Measurements from ENCODE around the gene ITGA1. TPM values are rescaled to one million over a fixed set of nuclear protein-coding genes. Genes with fewer than 3 reads are reported as not detected.
"Not testable (repeated sequence)": the region's sequence is repeated elsewhere in the genome, so short reads cannot be mapped to it uniquely, and the experiment has no call there.

Gene ITGA1
- total RNA-seq, 1 donor from 2014 or later = 4.5 TPM

DNA sequence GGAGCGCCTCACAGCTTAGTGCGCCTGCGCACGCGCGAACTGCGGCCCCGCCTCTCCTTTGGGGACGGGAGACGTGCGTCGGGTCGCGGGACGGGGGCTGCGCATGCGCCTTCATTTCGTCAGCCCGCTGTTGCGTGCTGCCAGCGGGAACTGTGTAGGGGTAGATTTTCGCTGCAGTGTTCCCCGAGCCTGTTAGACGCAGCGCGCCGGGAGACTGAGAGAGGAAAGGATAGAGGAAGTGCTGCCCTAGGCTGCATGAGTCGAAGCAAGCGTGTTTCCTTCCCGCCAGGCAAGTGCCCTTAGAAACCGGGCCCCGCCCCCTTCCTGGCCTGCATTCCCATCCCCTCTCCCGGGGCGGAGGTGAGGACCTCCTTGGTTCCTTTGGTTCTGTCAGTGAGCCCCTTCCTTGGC is 12.3 kb downstream of the ITGA1 start:
- DNase-seq (ENCODE audit: low spot score in 2 of 2) (peak; percentile 66 to 72), FAIRE-seq (no peak)

DNA sequence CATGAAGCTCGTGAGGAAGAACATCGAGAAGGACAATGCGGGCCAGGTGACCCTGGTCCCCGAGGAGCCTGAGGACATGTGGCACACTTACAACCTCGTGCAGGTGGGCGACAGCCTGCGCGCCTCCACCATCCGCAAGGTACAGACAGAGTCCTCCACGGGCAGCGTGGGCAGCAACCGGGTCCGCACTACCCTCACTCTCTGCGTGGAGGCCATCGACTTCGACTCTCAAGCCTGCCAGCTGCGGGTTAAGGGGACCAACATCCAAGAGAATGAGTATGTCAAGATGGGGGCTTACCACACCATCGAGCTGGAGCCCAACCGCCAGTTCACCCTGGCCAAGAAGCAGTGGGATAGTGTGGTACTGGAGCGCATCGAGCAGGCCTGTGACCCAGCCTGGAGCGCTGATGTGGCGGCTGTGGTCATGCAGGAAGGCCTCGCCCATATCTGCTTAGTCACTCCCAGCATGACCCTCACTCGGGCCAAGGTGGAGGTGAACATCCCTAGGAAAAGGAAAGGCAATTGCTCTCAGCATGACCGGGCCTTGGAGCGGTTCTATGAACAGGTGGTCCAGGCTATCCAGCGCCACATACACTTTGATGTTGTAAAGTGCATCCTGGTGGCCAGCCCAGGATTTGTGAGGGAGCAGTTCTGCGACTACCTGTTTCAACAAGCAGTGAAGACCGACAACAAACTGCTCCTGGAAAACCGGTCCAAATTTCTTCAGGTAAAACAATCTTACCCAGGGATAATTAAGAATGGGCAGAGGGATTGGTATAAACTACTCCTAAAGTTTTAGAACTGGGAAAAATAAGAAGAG is 12.9 kb downstream of the ITGA1 start:
- DNase-seq (ENCODE audit: low spot score in 2 of 2) = no peak
- no peak for FAIRE-seq

DNA sequence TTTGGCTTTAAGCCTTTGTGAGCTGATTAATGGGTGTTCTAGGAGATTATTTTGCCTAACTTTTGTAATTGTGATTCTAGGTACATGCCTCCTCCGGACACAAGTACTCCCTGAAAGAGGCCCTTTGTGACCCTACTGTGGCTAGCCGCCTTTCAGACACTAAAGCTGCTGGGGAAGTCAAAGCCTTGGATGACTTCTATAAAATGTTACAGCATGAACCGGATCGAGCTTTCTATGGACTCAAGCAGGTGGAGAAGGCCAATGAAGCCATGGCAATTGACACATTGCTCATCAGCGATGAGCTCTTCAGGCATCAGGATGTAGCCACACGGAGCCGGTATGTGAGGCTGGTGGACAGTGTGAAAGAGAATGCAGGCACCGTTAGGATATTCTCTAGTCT is 13.6 kb downstream of the ITGA1 start:
- DNase-seq (ENCODE audit: low spot score in 2 of 2) (no peak), FAIRE-seq (no peak)

DNA sequence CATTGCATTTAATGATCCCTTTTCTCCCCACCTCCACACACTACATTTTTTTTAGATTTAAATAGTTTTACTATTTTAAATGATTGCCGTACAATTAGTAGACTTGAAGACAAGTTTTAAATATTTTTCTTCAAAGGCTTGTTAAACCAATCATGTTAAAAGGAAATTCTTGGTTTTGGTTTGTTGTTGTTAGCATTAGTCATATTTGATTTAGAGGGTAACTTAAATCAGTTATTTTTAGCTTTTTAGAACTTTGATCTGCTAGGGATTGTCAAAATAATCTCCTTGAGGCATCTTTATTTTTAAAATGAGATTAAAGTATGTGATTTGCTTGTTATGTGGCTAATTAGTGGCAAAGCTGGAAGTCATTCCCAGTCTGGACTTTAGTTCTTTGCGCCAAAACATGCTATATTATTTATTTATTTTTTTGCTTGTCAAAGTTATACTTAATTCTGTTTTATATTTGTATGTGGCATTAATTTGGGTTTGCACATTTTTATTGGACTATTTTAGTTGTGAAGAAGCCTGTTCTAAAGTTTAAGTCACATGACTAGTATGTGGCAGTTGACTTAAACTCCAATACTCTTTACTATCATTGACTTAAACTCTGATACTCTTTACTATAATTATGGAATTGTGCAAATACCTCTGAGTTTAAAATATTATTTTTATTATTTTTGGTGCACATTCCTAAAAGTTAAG is 14.7 kb downstream of the ITGA1 start:
- no peak for FAIRE-seq
- DNase-seq (ENCODE audit: low spot score in 2 of 2) = no peak

DNA sequence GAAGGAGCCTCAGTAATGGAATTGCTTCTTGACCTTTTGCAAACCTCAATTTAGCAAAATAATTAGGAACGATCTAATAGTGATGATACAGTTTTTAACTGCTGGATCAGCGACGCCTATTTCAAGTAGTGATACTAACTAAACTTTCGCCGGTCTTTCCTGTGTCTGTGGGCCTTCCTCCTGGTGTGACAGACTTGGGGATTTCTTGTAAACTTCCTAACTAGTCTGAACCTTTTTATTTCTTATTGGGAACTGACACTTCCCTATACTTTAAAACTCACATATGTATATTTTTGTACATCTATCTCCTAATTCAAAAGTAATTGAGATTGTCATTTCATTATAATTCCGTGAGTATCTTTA is 15.2 kb downstream of the ITGA1 start:
- no peak for FAIRE-seq
- no peak for DNase-seq (ENCODE audit: low spot score in 2 of 2)

DNA sequence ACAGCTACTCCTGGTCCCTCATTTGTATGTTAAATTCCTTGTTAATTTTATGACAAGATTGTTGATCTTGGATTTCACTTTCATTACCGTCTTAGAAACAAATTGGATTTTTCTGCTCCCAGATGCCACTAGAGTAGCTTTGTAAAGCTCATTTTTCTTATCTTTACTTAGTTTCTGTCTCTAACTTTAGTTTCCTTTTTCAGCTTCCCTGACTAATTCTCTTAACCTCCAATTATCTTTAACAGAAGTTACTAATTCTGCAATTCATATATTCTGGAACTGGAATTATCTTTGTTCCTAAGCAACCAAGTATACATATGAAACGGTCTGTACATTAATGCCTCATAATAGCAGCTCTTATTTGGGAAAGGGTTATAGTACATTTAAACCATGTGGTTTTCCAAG is 16.7 kb downstream of the ITGA1 start:
- DNase-seq (ENCODE audit: low spot score in 2 of 2) (no peak), FAIRE-seq (no peak)

DNA sequence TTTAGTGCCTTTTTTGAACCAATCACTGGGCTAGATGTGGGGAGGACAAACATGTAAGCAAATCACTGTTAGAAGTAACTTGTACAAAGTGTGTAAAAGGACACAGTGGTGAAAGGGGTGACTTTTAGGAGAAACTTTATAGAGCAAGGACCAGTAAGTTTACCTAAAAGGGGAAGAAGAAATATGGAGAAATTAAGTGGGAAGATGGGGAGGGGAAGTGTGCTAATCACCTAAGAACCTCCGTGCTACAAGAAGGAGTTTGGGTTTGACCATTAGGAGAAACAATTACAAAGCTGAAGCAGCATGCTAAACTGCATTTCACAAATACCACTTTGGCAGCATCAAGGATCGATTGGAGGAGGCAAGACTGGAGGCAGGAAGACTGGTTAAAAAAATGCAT is 17.3 kb downstream of the ITGA1 start:
- no peak for DNase-seq (ENCODE audit: low spot score in 2 of 2)
- FAIRE-seq = no peak

DNA sequence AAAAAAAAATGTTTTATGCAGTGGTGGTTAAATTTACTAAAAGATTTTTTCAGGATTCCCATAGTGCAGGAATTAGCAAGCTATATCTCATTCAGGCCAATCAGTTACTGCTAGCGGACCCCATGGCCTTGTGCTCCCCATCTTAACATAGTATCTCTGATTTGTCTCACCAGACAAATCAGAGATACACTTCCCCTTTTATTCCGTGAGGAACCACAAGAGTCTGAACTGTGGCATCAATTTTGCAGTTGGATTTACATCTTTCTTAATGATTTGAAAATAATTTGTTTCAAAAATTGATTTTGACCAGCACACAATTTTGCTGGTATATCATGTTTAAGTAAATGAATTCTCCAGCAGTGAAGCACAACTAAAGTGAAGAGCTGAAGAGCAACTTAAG is 17.9 kb downstream of the ITGA1 start:
- DNase-seq (ENCODE audit: low spot score in 2 of 2) (no peak), FAIRE-seq (no peak)

DNA sequence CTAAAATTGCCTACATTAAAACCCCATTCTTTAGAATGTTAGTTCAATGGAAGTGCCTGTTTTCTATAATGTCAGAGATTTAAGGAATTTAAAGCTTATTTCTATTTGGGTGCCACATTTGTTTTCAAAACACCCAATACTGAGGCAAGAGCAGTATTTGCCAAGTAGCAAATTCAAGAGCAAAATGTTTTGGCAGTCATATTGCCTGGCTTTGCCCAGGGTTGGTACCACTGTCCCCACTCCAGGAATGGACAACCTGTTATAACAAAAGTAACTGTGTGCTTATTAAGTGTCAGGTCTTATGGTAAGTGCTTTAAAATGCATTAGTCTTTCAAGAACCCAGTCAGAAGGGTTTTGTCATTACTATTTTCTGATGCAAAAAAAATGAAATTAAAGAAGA is 19.3 kb downstream of the ITGA1 start:
- FAIRE-seq (no peak), DNase-seq (ENCODE audit: low spot score in 2 of 2) (no peak)

DNA sequence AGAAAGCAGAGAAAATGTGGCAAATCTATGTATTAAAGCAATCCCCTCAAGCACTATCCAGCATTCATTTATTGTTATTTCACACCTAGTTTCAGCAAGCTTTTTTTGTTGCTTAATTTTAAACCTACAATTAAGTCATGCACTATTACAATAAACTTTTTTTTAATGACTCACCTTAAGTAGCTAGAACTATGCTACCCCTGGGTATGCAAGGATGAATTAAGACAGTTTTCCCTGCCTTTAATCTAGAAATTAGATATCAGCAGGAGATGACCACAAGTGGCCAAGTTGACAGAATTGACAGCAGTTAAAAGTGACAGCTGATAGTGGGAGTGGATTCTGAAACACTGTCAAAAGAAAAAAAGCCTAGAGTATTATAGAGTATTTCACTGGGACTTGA is 20.0 kb downstream of the ITGA1 start:
- DNase-seq (ENCODE audit: low spot score in 2 of 2) = no peak
- FAIRE-seq = no peak

DNA sequence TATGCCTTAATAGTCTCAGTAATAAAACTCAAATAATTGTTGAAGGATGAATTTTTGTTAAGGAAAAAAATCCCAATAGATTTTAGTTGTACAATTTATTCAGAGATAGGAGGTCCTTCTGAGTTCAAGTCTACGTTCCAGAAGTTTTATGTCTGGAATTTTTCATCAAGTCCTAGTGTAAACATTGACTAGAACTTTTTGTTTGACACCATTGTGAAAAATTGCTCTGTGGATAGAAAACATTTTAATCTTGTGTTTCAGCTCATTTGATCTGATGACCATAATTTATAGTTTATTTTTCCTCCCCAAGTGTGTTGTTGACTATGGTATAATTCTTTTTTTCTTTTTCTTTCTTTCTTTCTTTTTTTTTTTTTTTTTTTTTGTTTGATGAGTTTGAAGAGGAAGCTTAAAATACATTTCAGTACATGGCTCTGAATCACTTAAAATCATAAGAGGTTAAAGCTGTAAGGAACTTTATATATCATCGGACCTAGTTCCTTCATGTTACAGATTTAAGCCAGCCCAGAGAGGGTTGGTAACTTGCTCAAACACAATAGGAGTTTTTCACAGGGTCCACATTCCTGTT is 20.7 kb downstream of the ITGA1 start:
- FAIRE-seq (no peak), DNase-seq (ENCODE audit: low spot score in 2 of 2) (no peak)

DNA sequence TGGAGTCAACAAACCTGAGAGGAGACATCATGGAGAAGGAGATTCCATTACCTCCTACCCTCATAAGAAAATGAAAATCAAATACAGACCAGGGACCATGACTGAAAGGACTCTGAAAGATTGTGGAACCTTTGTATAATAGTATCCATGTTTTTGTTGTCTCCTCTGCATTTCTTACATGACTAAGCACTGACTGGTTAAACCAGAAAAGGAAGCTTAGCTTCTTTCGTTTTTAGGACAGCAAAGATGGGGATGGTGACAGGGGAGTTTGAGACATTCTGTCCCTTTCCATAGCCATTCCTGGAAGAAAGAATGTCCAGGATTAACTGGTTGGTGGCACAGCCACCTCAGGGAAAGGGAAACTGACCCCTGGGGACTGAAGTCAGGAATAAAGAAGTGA is 22.2 kb downstream of the ITGA1 start:
- DNase-seq (ENCODE audit: low spot score in 2 of 2) (no peak), FAIRE-seq (no peak)

DNA sequence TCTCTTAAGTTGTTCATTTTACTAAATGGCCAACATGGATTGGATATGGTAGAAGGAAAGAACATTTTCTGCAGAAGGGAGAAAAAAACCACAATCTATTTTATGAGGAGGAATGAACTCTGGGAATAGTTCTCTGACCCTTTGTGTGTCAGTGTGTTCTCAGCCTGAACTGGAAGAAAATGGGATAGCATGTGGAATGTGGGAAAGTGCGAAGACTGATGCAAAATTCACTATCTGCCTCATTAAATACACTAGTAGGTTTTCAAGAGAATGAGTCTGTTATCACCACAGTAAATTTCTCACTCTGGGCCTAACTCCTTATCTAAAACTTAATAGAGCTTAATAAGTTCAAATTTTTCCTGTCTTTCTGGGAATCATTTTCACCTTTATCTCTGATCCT is 22.7 kb downstream of the ITGA1 start:
- no peak for DNase-seq (ENCODE audit: low spot score in 2 of 2)
- FAIRE-seq = no peak

DNA sequence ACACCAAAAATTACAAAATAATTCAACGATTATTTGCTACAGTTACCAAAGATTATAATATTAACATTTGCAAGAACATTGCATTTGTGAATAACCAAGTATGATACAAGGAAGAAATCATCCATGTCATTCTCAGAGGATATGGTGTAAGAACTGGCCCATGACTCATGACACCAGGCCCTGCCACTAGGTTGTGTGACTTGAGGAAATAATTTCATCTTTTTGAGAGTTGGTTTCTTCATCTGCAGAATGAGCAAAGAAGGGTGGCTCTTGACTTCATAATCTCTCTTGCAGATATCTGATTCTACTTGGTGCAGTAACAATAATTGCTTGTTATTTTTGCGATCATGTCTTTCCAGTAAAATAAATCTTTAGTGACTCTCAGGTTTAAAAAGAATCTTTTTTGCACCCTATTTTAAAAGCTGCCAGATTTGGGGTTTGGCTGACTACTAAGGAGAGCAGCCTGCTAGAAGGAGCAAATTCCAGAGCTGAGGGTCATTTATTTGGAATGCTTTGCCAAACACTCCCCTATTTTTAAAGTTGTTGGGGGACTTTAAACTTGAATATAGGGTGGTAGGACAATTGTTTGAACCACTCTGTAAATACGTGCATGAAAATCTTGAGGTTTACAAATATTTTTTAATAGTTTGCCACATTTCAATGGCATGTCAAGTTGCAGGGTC is 23.5 kb downstream of the ITGA1 start:
- no peak for FAIRE-seq
- DNase-seq (ENCODE audit: low spot score in 2 of 2) = no peak

DNA sequence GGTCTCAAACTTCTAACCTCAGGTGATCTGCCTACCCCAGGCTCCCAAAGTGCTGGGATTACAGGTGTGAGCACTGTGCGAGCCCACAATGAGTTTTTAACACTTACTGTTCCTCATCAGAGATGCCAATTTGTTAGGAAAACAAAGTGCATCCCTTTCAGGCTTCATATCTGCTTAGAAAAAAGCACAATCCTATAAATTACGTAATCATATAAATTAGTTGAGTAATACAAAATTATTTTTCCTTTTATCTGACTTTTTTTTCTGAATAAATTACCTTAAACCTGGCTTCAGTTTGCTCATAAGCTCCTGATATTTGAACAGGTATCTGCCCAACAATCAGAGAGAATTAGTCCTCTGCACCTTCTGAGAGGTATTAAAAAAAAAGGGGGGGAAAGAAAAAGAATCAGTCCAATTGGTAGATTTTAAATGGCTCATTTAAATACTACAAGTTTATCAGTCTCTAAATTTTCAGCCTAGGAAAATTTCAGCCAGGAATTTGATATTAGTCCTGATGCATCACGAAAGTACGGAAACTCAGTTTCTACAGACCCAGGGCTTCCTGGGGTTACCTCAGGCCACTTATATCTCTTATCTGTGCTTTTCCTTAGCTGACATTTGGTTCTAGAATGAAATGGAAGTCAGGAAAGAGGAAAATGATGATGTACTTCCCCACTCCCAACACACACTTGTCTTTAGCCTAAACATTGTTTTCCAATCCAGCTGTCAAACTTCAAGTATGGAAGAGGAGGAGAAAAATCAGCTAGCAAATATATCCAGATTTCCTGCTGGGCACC is 26.8 kb downstream of the ITGA1 start:
- no peak for FAIRE-seq
- no peak for DNase-seq (ENCODE audit: low spot score in 2 of 2)

DNA sequence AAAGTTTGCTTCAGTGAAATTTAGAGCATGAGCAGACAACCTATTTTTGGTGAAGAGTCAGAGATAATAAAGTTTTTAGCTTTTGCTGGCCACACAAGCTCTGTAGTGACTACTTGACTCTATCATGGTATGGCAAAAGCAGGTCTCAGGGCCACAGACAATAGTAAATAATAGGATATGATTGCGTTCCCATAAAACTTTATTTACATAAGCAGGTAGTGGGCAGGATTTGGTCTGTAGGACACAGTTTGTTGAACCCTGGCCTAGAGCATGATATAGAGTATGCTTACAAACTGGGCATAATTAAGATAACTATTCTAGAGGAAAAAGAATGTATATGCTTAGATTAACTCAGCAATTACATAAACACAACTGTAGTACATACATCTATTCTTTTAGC is 30.1 kb downstream of the ITGA1 start:
- FAIRE-seq (no peak), DNase-seq (ENCODE audit: low spot score in 2 of 2) (no peak)

DNA sequence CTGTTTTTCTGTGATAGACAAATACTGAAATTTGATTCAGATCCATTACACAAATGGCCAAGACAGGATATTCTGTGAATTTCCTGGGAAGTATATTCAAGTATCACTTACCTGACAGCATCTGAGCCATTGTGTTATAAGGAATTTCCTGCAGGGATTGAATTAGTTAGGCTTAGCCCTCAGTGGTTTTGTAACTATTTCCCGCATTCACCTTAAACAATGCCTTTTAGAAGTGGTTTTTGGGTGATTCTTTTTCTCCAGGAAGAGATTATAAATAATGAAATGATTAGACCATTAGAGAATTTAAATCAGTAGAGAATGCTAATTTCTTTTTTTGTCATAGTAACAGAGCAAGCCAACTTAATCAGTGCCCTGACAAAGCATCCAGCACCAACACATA is 30.6 kb downstream of the ITGA1 start:
- FAIRE-seq = no peak
- DNase-seq (ENCODE audit: low spot score in 2 of 2) = no peak

DNA sequence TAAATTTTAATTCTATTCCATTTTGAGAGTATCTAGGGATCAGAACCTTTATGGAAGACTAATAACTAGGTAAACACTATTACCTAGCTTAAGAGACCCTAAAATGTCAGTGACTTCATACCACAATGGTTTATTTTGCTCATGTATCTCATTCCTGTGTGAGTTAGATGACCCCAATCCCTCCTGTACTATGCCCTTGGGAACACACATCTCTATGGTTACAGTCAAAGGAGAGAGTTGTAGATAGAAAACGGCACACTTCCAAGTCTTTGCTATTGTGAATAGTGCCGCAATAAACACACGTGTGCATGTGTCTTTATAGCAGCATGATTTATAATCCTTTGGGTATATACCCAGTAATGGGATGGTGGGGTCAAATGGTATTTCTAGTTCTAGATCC is 31.1 kb downstream of the ITGA1 start:
- DNase-seq (ENCODE audit: low spot score in 2 of 2); FAIRE-seq: not testable (repeated sequence)

DNA sequence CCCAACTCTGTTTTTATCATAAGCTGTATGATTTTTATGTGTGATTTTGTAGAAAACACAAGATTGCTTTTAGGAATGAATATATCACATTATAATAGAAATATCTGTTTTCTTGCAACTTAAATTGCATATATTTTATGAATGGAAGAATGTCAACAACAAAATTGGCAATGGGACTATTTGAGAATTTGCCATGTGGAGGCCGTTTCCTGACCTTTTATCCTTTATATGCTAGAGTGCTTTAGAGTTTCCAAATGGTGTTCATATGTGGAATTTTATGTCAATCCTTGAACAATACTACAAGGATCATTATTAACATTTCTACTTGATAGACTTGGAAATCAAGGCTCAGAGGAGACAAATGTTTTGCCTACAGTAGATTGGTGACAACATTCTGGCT is 34.2 kb downstream of the ITGA1 start:
- FAIRE-seq = no peak
- no peak for DNase-seq (ENCODE audit: low spot score in 2 of 2)

DNA sequence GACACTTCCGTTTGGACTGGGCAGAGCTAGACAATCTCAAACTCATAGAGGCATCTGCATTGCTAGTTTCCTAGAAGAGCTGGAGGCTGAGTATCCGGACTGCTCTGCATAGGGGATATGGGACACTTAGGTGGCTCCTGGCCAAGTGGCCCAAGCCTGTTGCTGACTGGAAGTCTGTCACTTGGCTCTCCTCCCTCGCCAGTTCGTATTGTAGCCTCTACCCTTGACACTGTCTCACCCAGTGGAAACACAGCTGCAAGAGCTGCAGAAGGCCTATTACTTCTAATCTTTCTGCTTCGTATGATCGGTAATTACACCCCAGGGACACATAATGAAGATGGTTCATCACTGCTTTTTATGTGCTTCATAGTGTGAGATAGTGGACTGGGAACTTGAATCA is 34.7 kb downstream of the ITGA1 start:
- FAIRE-seq = no peak

DNA sequence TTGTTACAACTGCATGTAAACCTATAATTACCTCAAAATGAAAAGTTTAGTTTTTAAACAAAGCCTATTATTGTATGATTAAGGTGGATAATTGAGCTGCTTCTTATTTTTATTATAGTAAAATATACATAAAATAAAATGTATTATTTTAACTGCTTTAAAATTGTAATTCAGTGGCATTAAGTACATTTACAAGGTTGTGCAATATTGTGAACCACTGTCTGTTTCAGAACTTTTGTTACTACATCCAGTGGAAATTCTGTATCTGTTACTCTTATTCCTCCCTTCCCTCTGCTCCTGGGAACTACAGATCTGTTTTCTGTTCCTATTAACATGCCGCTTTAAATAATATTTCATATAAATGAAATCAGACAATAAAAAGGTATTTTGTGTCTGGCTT is 37.1 kb downstream of the ITGA1 start:
- no peak for DNase-seq (ENCODE audit: low spot score in 2 of 2)
- FAIRE-seq = no peak

More for the DNA sequence above, 34.7 kb downstream of the ITGA1 start:
- no peak for DNase-seq (ENCODE audit: low spot score in 2 of 2)

Measured in frontal cortex (tissue), 4 donors.